LNCaP clone FGC (cell line): Measurements from ENCODE around the gene EED.

Experiments
- DNase-seq: peaks from one replicate; pipeline ENCODE4 v3.0.0-alpha.2; 2011; ENCODE audit warnings: low read depth
- H3K4me3 ChIP-seq: 2 replicates; pipeline ENCODE4 v1.5.1; 2011; ENCODE audit warnings: mild to moderate bottlenecking, low read depth, low read length, control low read depth
- CTCF ChIP-seq: IDR thresholded peaks from 2 replicates; pipeline ENCODE4 v1.5.1; 2012; ENCODE audit warnings: mild to moderate bottlenecking; ENCODE audit not compliant: control insufficient read depth, insufficient read depth; ENCODE audit errors: extremely low read depth

The EED gene

GRCh38 chr11:86313793-86314192, 69.2 kb downstream of the EED start:
- DNase-seq, result no peak
- H3K4me3 ChIP-seq, result no peak overlapping the region
- TF ChIP-seq CTCF, result no peak

GRCh38 chr11:86314636-86315035, 70.1 kb downstream of the EED start:
- H3K4me3 ChIP-seq, result no peak overlapping the region
- DNase-seq, result peak; percentile 46
- no peak for TF ChIP-seq CTCF
